ENCODE results near the gene MOSMO. TPM values are rescaled to one million over a fixed set of nuclear protein-coding genes. Genes with fewer than 3 reads are reported as not detected.
"Not testable (repeated sequence)": the region's sequence is repeated elsewhere in the genome, so short reads cannot be mapped to it uniquely, and the experiment has no call there.

MOSMO gene
- total RNA-seq, 2 experiments from 2014 or later = 5.4 to 7.0 TPM

DNA sequence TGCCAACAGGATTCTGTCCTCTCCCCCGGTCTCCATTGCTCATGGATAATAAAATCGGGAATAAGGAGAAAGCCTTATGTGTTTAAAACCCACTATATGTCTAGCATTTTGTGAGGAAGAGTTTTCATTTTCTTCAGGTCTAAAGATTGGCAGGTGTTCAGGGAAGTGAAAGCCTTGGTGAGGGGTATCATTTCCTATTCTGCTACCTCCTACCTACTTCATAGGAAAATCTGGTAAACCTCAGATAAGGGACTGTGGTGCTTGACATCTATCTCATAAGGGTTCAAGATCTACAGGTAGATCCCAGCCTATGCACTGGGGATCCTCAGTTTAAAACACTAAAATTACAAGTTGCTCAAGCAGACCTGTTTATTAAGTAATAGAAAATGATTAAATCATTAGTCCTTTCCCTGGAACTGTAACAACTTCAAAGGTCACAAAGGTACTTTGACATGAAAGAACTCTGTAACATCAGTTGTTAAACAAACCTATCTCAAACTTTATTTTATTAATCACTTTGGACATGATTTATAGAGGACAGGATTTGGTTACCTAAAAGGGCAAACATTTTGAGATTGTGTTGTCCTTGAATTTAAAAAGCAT is 6.5 kb downstream of the MOSMO start:
- Mint-ChIP-seq H3K27ac (no peak overlapping the region), H3K27me3 (no peaks in the 10 kb centered on the region), H3K9me3 (no peaks in the 10 kb centered on the region), H3K36me3 (ENCODE audit: low read depth) (no peaks in the 10 kb centered on the region), H3K4me1 (ENCODE audit: low read depth) (peaks cover 79% of the 10 kb centered on the region), H3K4me3 (no peak overlapping the region)
- intact Hi-C loops (cut with micrococcal nuclease) = no loop called here
- TF ChIP-seq, protein P1, sequence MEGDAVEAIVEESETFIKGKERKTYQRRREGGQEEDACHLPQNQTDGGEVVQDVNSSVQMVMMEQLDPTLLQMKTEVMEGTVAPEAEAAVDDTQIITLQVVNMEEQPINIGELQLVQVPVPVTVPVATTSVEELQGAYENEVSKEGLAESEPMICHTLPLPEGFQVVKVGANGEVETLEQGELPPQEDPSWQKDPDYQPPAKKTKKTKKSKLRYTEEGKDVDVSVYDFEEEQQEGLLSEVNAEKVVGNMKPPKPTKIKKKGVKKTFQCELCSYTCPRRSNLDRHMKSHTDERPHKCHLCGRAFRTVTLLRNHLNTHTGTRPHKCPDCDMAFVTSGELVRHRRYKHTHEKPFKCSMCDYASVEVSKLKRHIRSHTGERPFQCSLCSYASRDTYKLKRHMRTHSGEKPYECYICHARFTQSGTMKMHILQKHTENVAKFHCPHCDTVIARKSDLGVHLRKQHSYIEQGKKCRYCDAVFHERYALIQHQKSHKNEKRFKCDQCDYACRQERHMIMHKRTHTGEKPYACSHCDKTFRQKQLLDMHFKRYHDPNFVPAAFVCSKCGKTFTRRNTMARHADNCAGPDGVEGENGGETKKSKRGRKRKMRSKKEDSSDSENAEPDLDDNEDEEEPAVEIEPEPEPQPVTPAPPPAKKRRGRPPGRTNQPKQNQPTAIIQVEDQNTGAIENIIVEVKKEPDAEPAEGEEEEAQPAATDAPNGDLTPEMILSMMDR (IDR thresholded peaks at IDR 0.05) = no peak
- POLR2A ChIA-PET = no interaction called here
- CTCF ChIA-PET = interaction anchor here (1.2 to 8.4 kb wide), 4 partner anchors 13 to 174 kb away, joined by 3 to 69 read pairs (median 4); no protein-coding TSS in a partner anchor
- DNase-seq (no peak), ATAC-seq (no peak)

DNA sequence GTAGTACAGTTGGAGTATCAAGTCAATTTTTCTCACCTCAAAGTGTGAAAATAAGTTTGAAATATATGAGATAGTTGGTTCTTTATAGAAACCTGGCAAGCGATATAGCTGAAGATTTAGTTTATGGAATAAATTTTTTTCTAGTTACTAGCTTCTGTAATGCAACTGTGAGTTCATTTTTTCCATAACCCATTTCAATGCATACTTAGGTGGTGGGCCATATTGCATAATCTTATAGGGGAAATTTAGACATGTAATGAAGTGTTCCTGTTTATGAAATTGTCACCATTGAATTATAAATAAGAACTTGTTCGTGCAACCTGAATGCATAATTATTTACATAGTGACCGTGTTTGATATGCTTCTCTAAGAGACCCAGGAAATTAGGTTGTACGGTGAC is 9.0 kb downstream of the MOSMO start:
- TF ChIP-seq, protein P1 (IDR thresholded peaks at IDR 0.05) = no peak
- CTCF ChIA-PET = interaction anchor here (1.4 to 8.4 kb wide), 3 partner anchors 8 to 61 kb away, joined by 5 to 69 read pairs (median 6); no protein-coding TSS in a partner anchor
- Mint-ChIP-seq H3K4me3 (no peak overlapping the region), H3K27me3 (no peaks in the 10 kb centered on the region), H3K27ac (no peak overlapping the region), H3K9me3 (no peaks in the 10 kb centered on the region), H3K4me1 (ENCODE audit: low read depth) (peaks cover 66% of the 10 kb centered on the region), H3K36me3 (ENCODE audit: low read depth) (no peaks in the 10 kb centered on the region)
- DNase-seq = no peak
- no peak for ATAC-seq
- POLR2A ChIA-PET = interaction anchor here (1.1 kb wide), 1 partner anchor 8 kb away, joined by 4 read pairs; no protein-coding TSS in a partner anchor
- intact Hi-C loops (cut with micrococcal nuclease) = no loop called here

DNA sequence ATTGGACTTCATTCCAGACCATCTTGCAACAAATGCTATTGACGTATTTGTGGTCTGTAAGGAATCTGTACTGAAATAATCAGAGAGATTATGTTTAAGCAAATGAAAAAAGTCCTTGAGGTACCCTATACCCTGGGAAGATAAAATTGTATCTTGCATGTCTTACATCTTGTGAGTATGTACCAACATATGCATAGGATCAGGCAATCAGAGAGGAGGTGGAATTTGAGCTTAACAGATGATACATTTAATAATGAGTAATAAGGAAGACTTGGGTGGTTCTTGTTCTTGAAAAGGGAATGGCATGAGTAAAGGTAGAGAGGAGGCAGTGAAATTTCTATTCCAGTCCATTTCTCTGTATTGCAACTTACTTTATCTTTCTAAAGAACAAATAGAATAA is 10.6 kb downstream of the MOSMO start:
- ChIA-PET POLR2A (no interaction called here), CTCF (interaction anchor here (8.4 kb wide), 1 partner anchor 59 kb away, joined by 69 read pairs; no protein-coding TSS in a partner anchor)
- Mint-ChIP-seq H3K27ac (no peak overlapping the region), H3K9me3 (no peaks in the 10 kb centered on the region), H3K27me3 (no peaks in the 10 kb centered on the region), H3K4me3 (no peak overlapping the region), H3K4me1 (ENCODE audit: low read depth) (peaks cover 54% of the 10 kb centered on the region), H3K36me3 (ENCODE audit: low read depth) (no peaks in the 10 kb centered on the region)
- DNase-seq = no peak
- TF ChIP-seq, protein P1 (IDR thresholded peaks at IDR 0.05) = no peak
- no peak for ATAC-seq
- intact Hi-C loops (cut with micrococcal nuclease) = no loop called here

DNA sequence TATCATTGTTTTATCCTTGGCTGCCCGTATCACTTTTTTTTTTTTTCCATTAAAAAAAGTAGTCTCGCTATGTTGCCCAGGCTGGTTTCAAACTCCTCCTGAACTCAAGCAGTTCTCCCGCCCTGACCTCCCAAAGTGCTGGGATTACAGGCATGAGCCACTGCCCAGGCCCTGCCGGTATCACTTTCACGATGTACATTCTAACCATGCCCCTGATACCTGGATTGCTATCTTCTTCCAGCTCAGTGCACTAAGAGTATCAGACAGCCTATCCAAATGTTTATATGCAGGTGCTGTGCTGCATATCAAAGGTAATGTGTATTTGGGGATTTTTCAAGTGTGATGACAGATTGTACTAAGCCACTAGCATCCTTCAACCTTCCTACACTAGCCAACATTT is 14.2 kb downstream of the MOSMO start:
- TF ChIP-seq, protein P1 (IDR thresholded peaks at IDR 0.05) = no peak
- H3K4me1 Mint-ChIP-seq (ENCODE audit: low read depth) = peaks cover 35% of the 10 kb centered on the region
- no peak overlapping the region for H3K27ac Mint-ChIP-seq
- DNase-seq (no peak), ATAC-seq (no peak)
- no peak overlapping the region for H3K4me3 Mint-ChIP-seq
- intact Hi-C loops (cut with micrococcal nuclease) = no loop called here
- H3K9me3 Mint-ChIP-seq = no peaks in the 10 kb centered on the region
- ChIA-PET POLR2A (interaction anchor here (0.5 kb wide), 1 partner anchor 15 kb away, joined by 3 read pairs; no protein-coding TSS in a partner anchor), CTCF (interaction anchor here (1.2 kb wide), 1 partner anchor 13 kb away, joined by 5 read pairs; no protein-coding TSS in a partner anchor)
- no peaks in the 10 kb centered on the region for H3K36me3 Mint-ChIP-seq (ENCODE audit: low read depth)
- no peaks in the 10 kb centered on the region for H3K27me3 Mint-ChIP-seq

DNA sequence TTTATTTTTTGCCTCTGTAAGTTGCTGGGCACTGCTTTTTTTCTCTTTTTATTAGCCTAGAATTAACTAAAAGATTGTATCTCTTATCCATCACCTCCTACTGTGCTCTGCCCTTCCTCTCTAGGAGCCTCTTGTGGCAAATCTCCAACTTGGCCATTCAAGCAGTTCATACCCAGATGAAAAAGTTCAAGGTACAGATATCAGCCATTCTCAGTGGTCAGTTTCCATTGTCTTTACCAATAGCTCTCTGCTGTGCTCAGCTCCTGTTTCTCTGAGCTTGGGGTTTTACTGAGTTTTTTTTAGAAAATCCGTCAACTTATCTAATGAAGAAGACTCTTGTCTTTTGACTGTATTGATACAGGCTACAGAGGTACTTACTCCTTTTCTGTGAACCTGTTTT is 15.6 kb downstream of the MOSMO start:
- ChIA-PET POLR2A (no interaction called here), CTCF (interaction anchor here (3.0 kb wide), 1 partner anchor 55 kb away, joined by 12 read pairs; no protein-coding TSS in a partner anchor)
- Mint-ChIP-seq H3K4me1 (ENCODE audit: low read depth) (peaks cover 31% of the 10 kb centered on the region), H3K27me3 (no peaks in the 10 kb centered on the region), H3K36me3 (ENCODE audit: low read depth) (no peaks in the 10 kb centered on the region), H3K9me3 (no peaks in the 10 kb centered on the region), H3K27ac (no peak overlapping the region), H3K4me3 (no peak overlapping the region)
- TF ChIP-seq, protein P1 (IDR thresholded peaks at IDR 0.05) = no peak
- intact Hi-C loops (cut with micrococcal nuclease) = no loop called here
- DNase-seq (no peak), ATAC-seq (no peak)

DNA sequence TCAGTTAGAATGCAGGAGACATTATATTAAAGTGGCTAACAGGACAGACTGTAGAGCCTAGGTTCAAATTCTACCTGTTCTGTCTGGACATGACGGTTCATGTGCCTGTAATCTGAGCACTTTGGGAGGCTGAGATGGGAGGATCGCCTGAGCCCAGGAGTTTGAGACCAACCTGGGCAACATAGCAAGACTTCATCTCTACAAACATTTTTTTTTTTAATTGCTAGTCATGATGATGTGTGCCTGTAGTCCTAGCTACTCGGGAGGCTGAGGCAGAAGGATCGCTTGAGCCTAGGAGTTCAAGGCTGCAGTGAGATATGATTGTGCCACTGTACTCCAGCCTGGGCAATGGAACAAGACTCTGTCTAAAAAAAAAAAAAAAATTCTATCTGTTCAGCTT is 16.9 kb downstream of the MOSMO start:
- H3K36me3 Mint-ChIP-seq (ENCODE audit: low read depth); POLR2A ChIA-PET; H3K9me3 Mint-ChIP-seq; H3K27ac Mint-ChIP-seq; H3K4me3 Mint-ChIP-seq; DNase-seq; intact Hi-C loops (cut with micrococcal nuclease); ATAC-seq; H3K27me3 Mint-ChIP-seq: not testable (repeated sequence)
- H3K4me1 Mint-ChIP-seq (ENCODE audit: low read depth) = peaks cover 23% of the 10 kb centered on the region
- CTCF ChIA-PET = interaction anchor here (3.0 kb wide), 1 partner anchor 53 kb away, joined by 12 read pairs; no protein-coding TSS in a partner anchor

All from activated CD8-positive, alpha-beta T cell treated with anti-CD3 and anti-CD28 coated beads for 36 hours (primary cell).